WTC11 (cell line): ENCODE data around the gene GNAI3. TPM values are rescaled to one million over a fixed set of nuclear protein-coding genes. Genes with fewer than 3 reads are reported as not detected.

ENCODE experiments used
- ATAC-seq: fragments of 200-7000 bp; cut with Tn5 transposase; 2 replicates; pipeline ENCODE4 v1.10.0; 2021; ENCODE audit warnings: mild to moderate bottlenecking, moderate library complexity
- CTCF ChIA-PET: fragments of 300-600 bp; sonication (Branson Sonifier 250); formaldehyde crosslinking; loops from one replicate; lab custom pipeline; 2021; ENCODE audit warnings: antibody characterized with exemption; lab: Charles Lee
- POLR2A ChIA-PET: fragments of 350-600 bp; sonication (Branson Sonifier 250); formaldehyde crosslinking; loops from one replicate; lab custom pipeline; 2021; ENCODE audit warnings: antibody characterized with exemption; lab: Charles Lee
- DNase-seq: peaks from one replicate; pipeline ENCODE4 v3.0.0; 2021; ENCODE audit warnings: low spot score
- H3K27ac Mint-ChIP-seq: 2 replicates; pipeline ENCODE4 v1.8.0; 2021; ENCODE audit warnings: mixed read lengths
- H3K27me3 Mint-ChIP-seq: 2 replicates; pipeline ENCODE4 v1.8.0; 2021; ENCODE audit warnings: low read depth, mild to moderate bottlenecking, moderate library complexity, mixed read lengths
- H3K36me3 Mint-ChIP-seq: 2 replicates; pipeline ENCODE4 v1.8.0; 2021; ENCODE audit warnings: mixed read lengths
- H3K4me1 Mint-ChIP-seq: 2 replicates; pipeline ENCODE4 v1.8.0; 2022; ENCODE audit warnings: mixed read lengths
- H3K4me3 Mint-ChIP-seq: 2 replicates; pipeline ENCODE4 v1.8.0; 2021; ENCODE audit warnings: mild to moderate bottlenecking, moderate library complexity, mixed read lengths
- H3K9me3 Mint-ChIP-seq: 2 replicates; pipeline ENCODE4 v1.8.0; 2021; ENCODE audit warnings: mixed read lengths
- AR ChIP-seq: fragments of 250-450 bp; sonication (Bioruptor Pico); IDR thresholded peaks from 2 replicates; pipeline ENCODE4 v1.9.0; 2021; ENCODE audit warnings: mild to moderate bottlenecking
- ATF1 ChIP-seq: sonication (generic); formaldehyde crosslinking; IDR thresholded peaks from 2 replicates; pipeline ENCODE4 v1.8.1; 2023; ENCODE audit warnings: mild to moderate bottlenecking, moderate library complexity, missing genetic modification reagents
- CDX4 ChIP-seq: fragments of 250-450 bp; sonication (Bioruptor Pico); IDR thresholded peaks from 2 replicates; pipeline ENCODE4 v1.9.0; 2021; ENCODE audit warnings: moderate library complexity, mild to moderate bottlenecking, inconsistent platforms, borderline replicate concordance
- CREB1 ChIP-seq: sonication (generic); formaldehyde crosslinking; IDR thresholded peaks from 2 replicates; pipeline ENCODE4 v1.8.0; 2023; ENCODE audit warnings: mild to moderate bottlenecking, missing genetic modification reagents
- E2F1 ChIP-seq: sonication (generic); formaldehyde crosslinking; IDR thresholded peaks from 2 replicates; pipeline ENCODE4 v1.8.0; 2022; ENCODE audit warnings: mild to moderate bottlenecking, missing genetic modification reagents
- IRF2 ChIP-seq: sonication (generic); formaldehyde crosslinking; IDR thresholded peaks from 2 replicates; pipeline ENCODE4 v1.8.0; 2022; ENCODE audit warnings: low read depth, missing genetic modification reagents, borderline replicate concordance
- JUN ChIP-seq: sonication (generic); formaldehyde crosslinking; IDR thresholded peaks from 2 replicates; pipeline ENCODE4 v1.8.0; 2023; ENCODE audit warnings: mild to moderate bottlenecking, missing genetic modification reagents
- MYBL2 ChIP-seq: sonication (generic); formaldehyde crosslinking; IDR thresholded peaks from 2 replicates; pipeline ENCODE4 v1.8.1; 2023; ENCODE audit warnings: mild to moderate bottlenecking, moderate library complexity, missing genetic modification reagents
- NR3C1 ChIP-seq: sonication (generic); formaldehyde crosslinking; conservative IDR thresholded peaks from 2 replicates; pipeline ENCODE4 v1.8.1; 2023; ENCODE audit warnings: low read depth, mild to moderate bottlenecking, missing genetic modification reagents
- PRDM15 ChIP-seq: sonication (generic); formaldehyde crosslinking; IDR thresholded peaks from 2 replicates; pipeline ENCODE4 v1.8.0; 2022; ENCODE audit warnings: missing genetic modification reagents
- STAT6 ChIP-seq: sonication (generic); formaldehyde crosslinking; conservative IDR thresholded peaks from 2 replicates; pipeline ENCODE4 v1.8.1; 2023; ENCODE audit warnings: mild to moderate bottlenecking, low read depth, missing genetic modification reagents, moderate library complexity
- USF2 ChIP-seq: sonication (generic); formaldehyde crosslinking; IDR thresholded peaks from 2 replicates; pipeline ENCODE4 v1.8.1; 2023; ENCODE audit warnings: mild to moderate bottlenecking, missing genetic modification reagents, moderate library complexity
- ZMAT4 ChIP-seq: fragments of 250-450 bp; sonication (Bioruptor Pico); IDR thresholded peaks from 2 replicates; pipeline ENCODE4 v1.9.0; 2021; ENCODE audit warnings: mild to moderate bottlenecking
- ZNF121 ChIP-seq: sonication (generic); formaldehyde crosslinking; IDR thresholded peaks from 2 replicates; pipeline ENCODE4 v1.8.0; 2023; ENCODE audit warnings: missing genetic modification reagents
- ZNF138 ChIP-seq: sonication (generic); formaldehyde crosslinking; conservative IDR thresholded peaks from 2 replicates; pipeline ENCODE4 v1.8.1; 2022; ENCODE audit warnings: mild to moderate bottlenecking, moderate library complexity, missing genetic modification reagents
- ZNF232 ChIP-seq: sonication (generic); formaldehyde crosslinking; IDR thresholded peaks from 2 replicates; pipeline ENCODE4 v1.8.0; 2022; ENCODE audit warnings: mild to moderate bottlenecking, missing genetic modification reagents
- total RNA-seq: library from RNA; stranded (reverse); gene quantifications from 3 replicates; pipeline ENCODE4 v1.2.3, GENCODE V29; 2021

GNAI3 gene
- total RNA-seq, 1 experiment from 2014 or later: 7.2 TPM

- H3K27me3 Mint-ChIP-seq: peaks cover 8% of the 10 kb centered on the region
- POLR2A ChIA-PET: interaction anchor here (0.6 kb wide), 1 partner anchor 268 kb away, joined by 3 read pairs; no protein-coding TSS in a partner anchor
Observed at GRCh38 chr1:109534307-109534858, 14.0 kb upstream of the GNAI3 start.

More at GRCh38 chr1:109534307-109534858, 14.0 kb upstream of the GNAI3 start:
- CTCF ChIA-PET: interaction anchor here (0.6 to 16.4 kb wide), 7 partner anchors 10 to 136 kb away, joined by 3 to 740 read pairs (median 5); partner anchors contain the start of genes AMIGO1 and CYB561D1
- no peak for ATAC-seq
- TF ChIP-seq E2F1: no peak
- no peak for TF ChIP-seq ZNF232
- no peak for TF ChIP-seq CDX4 (CRISPR knock-in tag)
- TF ChIP-seq ATF1: no peak
- TF ChIP-seq STAT6 (CRISPR knock-in tag): no peak
- no peak for TF ChIP-seq AR (CRISPR knock-in tag)
- no peak for TF ChIP-seq USF2 (CRISPR knock-in tag)
- TF ChIP-seq CREB1 (CRISPR knock-in tag): no peak
- no peak for TF ChIP-seq JUN (CRISPR knock-in tag)
- no peak for TF ChIP-seq ZMAT4 (CRISPR knock-in tag)
- no peak for TF ChIP-seq NR3C1 (CRISPR knock-in tag)
- no peak for TF ChIP-seq MYBL2 (CRISPR knock-in tag)
- TF ChIP-seq ZNF138 (CRISPR knock-in tag): no peak
- no peak for TF ChIP-seq IRF2 (CRISPR knock-in tag)
- TF ChIP-seq ZNF121 (CRISPR knock-in tag): no peak
- TF ChIP-seq PRDM15 (CRISPR knock-in tag): no peak
- Mint-ChIP-seq H3K36me3 (no peaks in the 10 kb centered on the region), H3K9me3 (no peaks in the 10 kb centered on the region), H3K4me3 (no peak overlapping the region), H3K4me1 (peaks cover 10% of the 10 kb centered on the region), H3K27ac (no peak overlapping the region)
- DNase-seq: no peak
